ENCODE measurements around the gene ENO3.

Gene ENO3

DNA sequence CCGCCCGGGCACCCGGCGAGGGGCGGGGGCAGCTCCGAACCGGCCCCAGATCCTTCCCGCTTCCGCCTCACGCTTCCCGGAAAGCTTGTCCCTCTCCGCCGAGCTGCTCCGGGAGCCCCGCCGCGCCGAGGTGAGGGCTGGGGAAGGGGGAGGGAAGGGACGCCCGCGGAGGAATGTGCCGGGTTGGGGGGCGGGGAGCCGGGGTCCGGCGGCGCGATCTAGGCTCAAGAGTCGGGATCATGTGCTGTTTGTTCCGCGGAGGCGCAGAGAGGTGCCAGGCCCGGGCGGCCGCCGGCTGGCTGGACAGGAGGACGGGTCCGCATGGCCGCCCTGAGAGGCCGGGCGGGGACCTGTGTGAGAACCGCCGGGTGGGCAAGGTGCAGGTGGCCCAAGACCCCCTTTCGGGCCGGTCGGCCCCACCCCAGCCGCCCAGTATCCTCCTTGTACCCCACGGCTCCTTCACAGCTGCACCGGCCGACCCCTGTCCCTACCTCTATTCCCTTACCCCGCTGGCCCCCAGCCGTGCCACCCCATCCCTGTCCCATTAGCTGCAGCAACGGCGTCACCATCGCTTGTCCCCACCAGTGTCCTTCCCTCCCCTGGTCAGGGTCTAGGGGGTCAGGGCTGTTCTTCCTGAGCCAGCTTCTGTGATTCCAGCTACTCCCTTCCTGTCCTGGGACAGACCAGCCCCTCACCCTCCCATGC is 47.3 kb downstream of the ENO3 start:
- peak; percentile 11 for DNase-seq
- in situ Hi-C loops (cut with MboI; ENCODE audit: low pct_unique_long_range_greater_than_20kb, low sequenced_read_pairs), result no loop called here

DNA sequence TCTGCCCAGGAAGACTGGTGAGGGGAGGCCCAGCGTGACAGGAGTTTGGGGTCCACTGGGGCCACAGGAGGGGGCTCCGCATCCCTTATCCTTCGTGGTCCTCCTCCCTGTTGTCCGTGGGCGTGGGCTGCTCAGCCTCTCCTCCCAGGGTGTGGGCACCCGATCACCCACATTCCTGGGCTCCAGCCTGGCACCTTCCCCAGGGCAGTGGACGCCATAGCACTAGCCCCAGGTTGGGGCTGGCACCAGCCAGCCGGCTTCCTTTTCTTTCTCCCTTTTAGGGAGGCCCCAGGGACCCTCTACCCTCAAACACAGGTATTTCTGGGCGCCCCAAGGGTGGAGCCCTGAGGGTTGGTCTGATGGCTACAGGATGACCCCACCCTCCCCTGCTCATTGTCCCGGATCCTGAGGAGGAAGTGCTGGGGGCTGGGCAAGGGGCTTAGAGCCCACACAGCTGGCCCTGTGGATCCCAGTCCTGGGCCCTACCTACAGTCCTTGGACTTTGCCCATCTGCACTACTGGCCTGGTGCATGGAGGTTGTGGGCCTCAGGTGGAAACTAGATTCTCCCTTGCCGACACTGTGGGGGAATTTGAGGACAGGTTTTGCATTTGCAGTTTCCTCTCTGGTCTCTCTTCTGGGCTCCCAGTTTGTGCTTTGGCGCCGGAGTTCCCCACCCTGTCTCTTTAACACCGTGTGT is 48.0 kb downstream of the ENO3 start:
- in situ Hi-C loops (cut with MboI; ENCODE audit: low pct_unique_long_range_greater_than_20kb, low sequenced_read_pairs), result no loop called here
- DNase-seq, result peak; percentile 12

DNA sequence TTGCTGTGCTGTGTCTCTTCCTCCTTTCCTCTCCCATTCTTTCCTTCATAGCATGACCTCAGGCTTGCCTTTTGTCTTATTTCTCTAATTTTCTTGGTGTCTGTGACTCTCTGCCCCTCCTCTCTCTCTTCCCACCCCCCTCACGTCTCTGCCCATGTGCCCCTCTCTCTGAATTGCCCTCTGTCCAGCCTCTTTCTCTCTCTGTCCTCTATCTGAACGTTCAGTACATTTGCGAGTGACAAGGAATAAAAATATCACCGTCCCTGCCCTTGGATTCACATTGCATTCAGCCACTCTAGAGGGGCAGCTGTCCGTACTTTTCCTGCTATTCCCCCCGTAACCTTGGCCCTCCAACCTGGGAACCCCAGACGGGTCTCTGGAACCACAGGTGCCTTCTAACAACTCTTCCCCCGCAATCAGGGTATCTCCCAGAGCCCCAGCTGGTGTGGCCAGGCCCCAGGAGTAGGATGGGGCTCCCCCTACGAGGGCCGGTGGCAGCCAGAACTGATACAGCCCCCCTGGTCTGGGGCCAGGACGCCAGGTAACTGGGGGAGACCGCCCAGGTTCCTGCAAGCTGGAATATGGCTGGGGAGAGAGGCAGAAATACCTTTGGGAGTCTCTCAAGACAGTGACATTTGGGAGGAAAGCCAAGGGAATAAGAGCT is 48.6 kb downstream of the ENO3 start:
- in situ Hi-C loops (cut with MboI; ENCODE audit: low pct_unique_long_range_greater_than_20kb, low sequenced_read_pairs), result no loop called here
- no peak for DNase-seq

GRCh38 chr17:5000237-5000639 is 49.3 kb downstream of the ENO3 start:
- in situ Hi-C loops (cut with MboI; ENCODE audit: low pct_unique_long_range_greater_than_20kb, low sequenced_read_pairs), result no loop called here
- DNase-seq, result no peak

DNA sequence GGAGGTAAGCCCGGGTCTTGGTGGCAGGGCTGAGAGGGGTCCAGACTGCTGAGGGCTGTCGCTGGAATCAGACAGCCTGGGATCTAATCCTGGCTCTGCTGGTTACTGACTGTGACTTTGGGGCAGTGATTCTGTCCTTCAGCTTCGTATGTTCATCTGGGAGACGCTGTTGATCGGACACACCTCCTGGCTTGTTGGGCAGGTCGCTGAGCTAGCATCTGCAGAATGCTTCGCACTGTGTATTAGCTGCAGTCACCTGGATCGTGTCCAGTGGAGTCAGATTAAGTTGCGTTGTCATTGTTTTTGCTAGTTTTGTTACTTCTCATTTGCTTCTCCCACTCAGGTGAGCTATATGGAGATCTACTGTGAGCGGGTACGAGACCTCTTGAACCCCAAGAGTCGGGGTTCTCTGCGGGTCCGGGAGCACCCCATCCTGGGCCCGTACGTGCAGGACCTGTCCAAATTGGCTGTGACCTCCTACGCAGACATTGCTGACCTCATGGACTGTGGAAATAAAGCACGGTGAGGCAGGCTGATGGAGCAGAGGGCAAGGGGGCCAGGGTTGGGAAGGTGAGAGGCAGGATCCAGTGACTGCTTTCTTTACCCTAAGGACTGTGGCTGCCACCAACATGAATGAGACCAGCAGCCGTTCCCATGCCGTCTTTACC is 51.3 kb downstream of the ENO3 start:
- no peak for DNase-seq
- in situ Hi-C loops (cut with MboI; ENCODE audit: low pct_unique_long_range_greater_than_20kb, low sequenced_read_pairs), result no loop called here

- no peak for DNase-seq
- in situ Hi-C loops (cut with MboI; ENCODE audit: low pct_unique_long_range_greater_than_20kb, low sequenced_read_pairs), result no loop called here
Measured at GRCh38 chr17:5003214-5003867, 52.4 kb downstream of the ENO3 start.
